ENCODE data around the gene SDK2.

The SDK2 gene

GRCh38 chr17:73644145-73645049 is at the start of gene SDK2:
Gene SDK2 (minus strand): TSS chr17:73644445. CDS start chr17:73644088, 357 bp downstream.
- peak; percentile 43 for DNase-seq

GRCh38 chr17:73693071-73693470 is 48.8 kb upstream of the SDK2 start:
- DNase-seq: no peak

- DNase-seq: no peak
These were observed 47.1 kb upstream of the SDK2 start for GRCh38 chr17:73691321-73691766.

GRCh38 chr17:73690676-73691075 is 46.4 kb upstream of the SDK2 start:
- no peak for DNase-seq

GRCh38 chr17:73689596-73690275 is 45.5 kb upstream of the SDK2 start:
- no peak for DNase-seq

- DNase-seq: no peak
These were observed 42.7 kb upstream of the SDK2 start for GRCh38 chr17:73686961-73687360.

GRCh38 chr17:73686126-73686525 is 41.9 kb upstream of the SDK2 start:
- no peak for DNase-seq

GRCh38 chr17:73684183-73684582 is 39.9 kb upstream of the SDK2 start:
- no peak for DNase-seq

- no peak for DNase-seq
These were observed 39.5 kb upstream of the SDK2 start for GRCh38 chr17:73683771-73684170.

GRCh38 chr17:73681946-73682345 is 37.7 kb upstream of the SDK2 start:
- DNase-seq: no peak

- no peak for DNase-seq
These were observed 35.2 kb upstream of the SDK2 start for GRCh38 chr17:73679476-73679875.

GRCh38 chr17:73678999-73679398 is 34.8 kb upstream of the SDK2 start:
- DNase-seq: no peak

GRCh38 chr17:73669771-73670170 is 25.5 kb upstream of the SDK2 start:
- no peak for DNase-seq

GRCh38 chr17:73667181-73667959 is 23.1 kb upstream of the SDK2 start:
- no peak for DNase-seq

- no peak for DNase-seq
These were observed 19.4 kb upstream of the SDK2 start for GRCh38 chr17:73663614-73664013.

GRCh38 chr17:73660366-73660765 is 16.1 kb upstream of the SDK2 start:
- DNase-seq: no peak

GRCh38 chr17:73658821-73659515 is 14.7 kb upstream of the SDK2 start:
- DNase-seq: no peak

GRCh38 chr17:73657473-73658116 is 13.3 kb upstream of the SDK2 start:
- peak; percentile 46 for DNase-seq

GRCh38 chr17:73654241-73654640 is 10.0 kb upstream of the SDK2 start:
- no peak for DNase-seq

GRCh38 chr17:73653810-73654209 is 9.6 kb upstream of the SDK2 start:
- no peak for DNase-seq

GRCh38 chr17:73652886-73653480 is 8.7 kb upstream of the SDK2 start:
- no peak for DNase-seq
